Activated T-helper 2 cell treated with anti-CD3 and anti-CD28 coated beads, Interferon-gamma antibody, Interleukin-2, Interleukin-4, amounts not matched to agents 10 μg/mL and 5 μg/mL and 100 μg/mL, durations not matched to agents 14 hours and 24 hours and 36 hours (primary cell): ENCODE results near the gene ILKAP. TPM values are rescaled to one million over a fixed set of nuclear protein-coding genes. Genes with fewer than 3 reads are reported as not detected.

ENCODE experiments used
- DNase-seq: peaks from one replicate; pipeline ENCODE4 v3.0.0; 2021; ENCODE audit warnings: low spot score
- H3K27ac Mint-ChIP-seq: one replicate; pipeline ENCODE4 v1.8.0; 2021; ENCODE audit warnings: mixed read lengths
- H3K27me3 Mint-ChIP-seq: one replicate; pipeline ENCODE4 v1.8.0; 2021; ENCODE audit warnings: low read depth, mixed read lengths
- H3K36me3 Mint-ChIP-seq: one replicate; pipeline ENCODE4 v1.8.0; 2021; ENCODE audit warnings: low read depth, mixed read lengths
- H3K4me1 Mint-ChIP-seq: one replicate; pipeline ENCODE4 v1.8.0; 2021; ENCODE audit warnings: low read depth, mixed read lengths
- H3K4me3 Mint-ChIP-seq: one replicate; pipeline ENCODE4 v1.8.0; 2021; ENCODE audit warnings: low read depth, mild to moderate bottlenecking, moderate library complexity, mixed read lengths
- H3K9me3 Mint-ChIP-seq: one replicate; pipeline ENCODE4 v1.8.0; 2021; ENCODE audit warnings: mixed read lengths
- intact Hi-C: fragments of 100-400 bp; cut with micrococcal nuclease; formaldehyde crosslinking; loops from one replicate; pipeline ENCODE4 v1.15.1; 2023
- total RNA-seq: library from RNA; stranded (reverse); gene quantifications from 2 replicates; pipeline ENCODE4 v1.2.3, GENCODE V29; 2022

Gene ILKAP
- total RNA-seq, 1 donor from 2014 or later = 67.1 TPM

DNA sequence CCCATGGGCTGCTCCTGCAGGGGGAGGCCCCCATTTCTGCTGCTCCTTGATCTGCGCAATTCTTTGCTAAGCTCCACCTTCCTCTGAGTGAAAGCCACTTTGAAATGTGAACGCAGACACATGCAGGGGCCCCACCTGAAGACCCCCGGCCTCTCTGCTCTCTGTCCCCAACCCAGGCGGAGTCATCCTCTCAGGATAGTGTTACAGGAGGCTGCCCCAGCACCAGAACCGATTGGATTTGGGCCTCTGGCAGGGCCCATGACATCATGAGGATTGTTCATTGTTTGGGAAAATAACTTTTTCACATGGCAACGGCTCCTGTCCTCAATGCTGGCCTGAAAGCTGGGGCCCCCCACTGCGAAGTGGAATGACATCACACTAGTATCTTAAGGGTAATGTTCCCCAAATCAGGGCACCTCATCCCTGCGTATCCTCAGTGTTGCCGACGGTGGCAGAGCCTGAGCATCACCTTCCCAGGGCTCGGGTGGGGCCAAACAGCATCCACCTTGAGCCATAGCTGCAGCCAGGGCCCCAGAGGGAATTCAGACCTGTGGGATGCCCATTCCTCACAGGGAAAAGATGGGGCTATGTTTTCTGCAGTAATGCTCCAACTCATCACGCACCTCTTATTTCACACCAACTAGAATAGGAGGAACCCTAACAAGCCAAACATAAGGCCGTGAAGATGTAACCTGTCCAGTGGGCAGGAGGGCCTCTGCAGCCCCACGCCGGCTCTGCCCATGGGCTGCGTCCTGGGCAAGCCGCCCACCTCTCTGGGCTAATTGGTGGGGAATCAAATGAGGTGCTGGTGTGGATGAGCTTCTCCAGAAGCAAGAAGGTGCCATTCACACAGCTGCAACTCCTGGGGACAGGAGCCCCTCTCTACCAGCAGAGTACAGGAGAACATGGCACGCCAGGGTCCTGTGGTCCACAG, 47.5 kb downstream of the ILKAP start:
- Mint-ChIP-seq H3K27me3 (peaks cover 12% of the 10 kb centered on the region), H3K4me3 (no peak overlapping the region), H3K9me3 (no peaks in the 10 kb centered on the region), H3K4me1 (peaks cover 4% of the 10 kb centered on the region), H3K36me3 (no peaks in the 10 kb centered on the region), H3K27ac (no peak overlapping the region)
- intact Hi-C loops = no loop called here
- DNase-seq = no peak

DNA sequence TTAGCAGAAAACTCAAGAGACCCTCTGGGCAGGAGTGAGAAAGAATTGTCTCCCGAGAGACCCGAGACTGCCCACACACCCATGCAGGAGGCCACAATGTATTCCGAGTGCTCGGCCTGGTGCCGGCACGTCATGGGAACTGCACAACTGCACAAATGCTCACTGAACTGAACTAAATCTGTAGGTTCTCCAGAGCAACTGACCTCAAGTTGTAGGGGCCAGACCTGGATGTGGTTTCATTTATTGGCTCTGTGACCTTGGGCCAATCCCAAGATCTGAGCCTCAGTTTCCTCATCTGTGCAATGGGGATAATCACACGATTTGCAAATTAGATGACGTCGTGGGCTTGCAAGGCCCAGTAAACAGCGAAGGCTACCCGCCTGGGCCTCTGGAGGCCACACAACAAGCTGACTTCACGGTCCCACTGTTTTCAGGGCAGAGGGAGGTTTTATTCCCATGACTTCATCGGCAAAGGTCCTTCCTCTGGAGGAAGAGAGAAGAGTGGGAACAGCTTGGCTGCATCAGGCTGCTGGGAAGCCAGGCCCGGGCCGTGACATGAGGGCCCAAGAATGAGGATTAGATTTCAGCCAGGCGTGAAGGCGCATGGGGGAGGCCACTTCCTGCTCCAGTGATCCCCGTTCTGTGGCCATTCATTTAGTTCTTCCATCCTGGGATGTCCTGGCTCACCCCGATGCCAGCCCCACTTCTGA, 48.3 kb downstream of the ILKAP start:
- peaks cover 8% of the 10 kb centered on the region for H3K27me3 Mint-ChIP-seq
- H3K4me1 Mint-ChIP-seq = peaks cover 4% of the 10 kb centered on the region
- no peak for DNase-seq
- H3K9me3 Mint-ChIP-seq = no peaks in the 10 kb centered on the region
- no peak overlapping the region for H3K4me3 Mint-ChIP-seq
- intact Hi-C loops = no loop called here
- no peaks in the 10 kb centered on the region for H3K36me3 Mint-ChIP-seq
- no peak overlapping the region for H3K27ac Mint-ChIP-seq

DNA sequence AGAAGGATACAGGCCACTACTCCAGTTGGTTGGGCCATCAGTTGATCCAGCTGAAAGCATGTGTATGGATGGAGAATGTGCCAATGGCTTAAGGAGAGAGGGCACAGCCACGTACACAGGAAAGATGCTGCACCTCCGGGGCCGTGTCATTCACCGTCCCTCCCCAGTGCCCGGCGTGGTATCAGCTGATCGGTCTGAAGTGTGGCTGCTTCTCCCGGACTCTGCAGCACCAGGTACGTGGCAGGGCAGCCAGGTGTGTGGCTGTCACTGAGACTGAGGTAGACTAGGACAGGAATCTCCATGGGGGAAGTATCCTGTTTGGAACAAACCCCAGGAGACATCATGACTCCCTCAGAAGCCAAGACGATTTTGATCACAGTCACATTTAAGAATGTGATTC, 48.9 kb downstream of the ILKAP start:
- H3K36me3 Mint-ChIP-seq = no peaks in the 10 kb centered on the region
- no peak overlapping the region for H3K4me3 Mint-ChIP-seq
- DNase-seq = no peak
- peaks cover 4% of the 10 kb centered on the region for H3K4me1 Mint-ChIP-seq
- H3K27me3 Mint-ChIP-seq = peaks cover 4% of the 10 kb centered on the region
- no peaks in the 10 kb centered on the region for H3K9me3 Mint-ChIP-seq
- H3K27ac Mint-ChIP-seq = no peak overlapping the region
- intact Hi-C loops = no loop called here

DNA sequence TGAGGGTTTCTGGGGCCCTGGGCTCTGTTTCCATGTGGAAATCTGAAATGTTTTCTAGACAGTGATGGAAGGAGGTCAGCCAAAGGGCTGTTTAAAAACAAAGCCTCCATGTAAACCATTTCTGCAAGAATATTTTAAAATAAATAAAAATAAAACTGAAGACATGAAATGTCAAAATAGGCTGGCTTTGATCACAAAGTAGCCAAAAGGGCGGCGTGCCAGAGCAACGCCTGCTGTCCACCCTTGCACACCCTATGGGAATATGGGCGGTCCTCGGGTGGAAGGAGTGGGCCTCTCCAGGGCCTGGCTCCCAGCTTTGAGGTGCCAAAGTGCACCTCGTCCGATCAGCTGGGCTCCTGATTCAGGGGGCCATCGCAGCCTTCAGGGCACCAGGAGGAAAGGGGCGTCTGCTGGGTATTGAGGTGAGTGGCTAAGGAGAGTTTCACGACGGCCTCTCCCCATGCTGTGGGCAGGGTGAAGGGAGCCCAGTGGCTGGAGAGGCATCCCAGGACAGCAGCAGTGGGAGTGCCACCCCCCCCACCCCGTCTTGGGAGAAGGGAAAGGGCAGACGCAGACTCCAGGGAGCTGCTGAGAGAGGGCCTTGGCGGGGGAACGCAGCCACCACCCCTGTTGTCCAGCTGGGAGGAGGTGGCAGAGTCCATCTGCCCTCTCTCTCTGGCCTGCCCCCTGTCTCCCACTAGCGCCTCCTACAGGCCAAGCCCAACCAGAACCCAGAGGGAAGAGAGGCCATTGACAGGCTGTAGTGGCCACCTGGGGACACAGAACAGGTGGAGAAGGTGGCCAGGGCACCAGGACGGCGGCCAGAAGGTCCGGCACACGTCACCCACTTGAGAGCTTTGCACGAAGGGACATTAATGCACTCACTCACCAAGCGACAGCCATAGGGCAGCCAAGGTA, 50.5 kb downstream of the ILKAP start:
- Mint-ChIP-seq H3K36me3 (no peaks in the 10 kb centered on the region), H3K4me3 (no peak overlapping the region), H3K27me3 (no peaks in the 10 kb centered on the region), H3K9me3 (no peaks in the 10 kb centered on the region), H3K27ac (no peak overlapping the region), H3K4me1 (no peaks in the 10 kb centered on the region)
- intact Hi-C loops = no loop called here
- no peak for DNase-seq

DNA sequence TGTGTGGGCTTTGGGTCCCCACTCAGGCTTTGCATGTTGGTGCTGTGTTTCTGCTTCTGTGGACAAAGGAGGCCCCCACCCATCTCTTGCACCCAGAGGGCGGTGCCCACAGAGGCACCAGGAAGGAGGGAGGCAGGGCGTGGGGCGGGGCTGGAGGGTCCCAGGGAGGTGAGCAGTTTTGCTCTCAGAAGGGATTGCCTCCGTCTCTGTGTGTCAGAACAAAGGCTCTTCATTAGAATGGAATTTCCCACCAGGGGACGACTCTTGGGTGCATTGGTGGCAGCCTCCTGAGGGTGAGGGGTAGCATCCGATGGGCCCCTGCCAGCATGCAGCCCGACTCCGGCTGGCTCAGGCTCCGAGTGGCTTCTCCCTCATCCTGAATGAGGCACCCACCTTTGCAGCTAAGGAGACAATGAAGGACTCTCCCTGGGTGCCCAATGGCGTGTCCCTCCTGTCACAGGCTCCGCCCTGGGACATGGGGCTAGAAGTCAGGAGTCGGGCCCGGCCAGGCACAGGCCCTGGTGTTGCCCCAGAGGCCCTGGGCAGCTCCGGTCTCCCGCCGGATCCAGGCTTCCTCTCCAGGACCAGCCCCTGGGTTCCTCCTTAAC, 51.8 kb downstream of the ILKAP start:
- DNase-seq = no peak
- H3K9me3 Mint-ChIP-seq = no peaks in the 10 kb centered on the region
- intact Hi-C loops = no loop called here
- H3K4me3 Mint-ChIP-seq = no peak overlapping the region
- no peaks in the 10 kb centered on the region for H3K27me3 Mint-ChIP-seq
- no peak overlapping the region for H3K27ac Mint-ChIP-seq
- H3K36me3 Mint-ChIP-seq = no peaks in the 10 kb centered on the region
- no peaks in the 10 kb centered on the region for H3K4me1 Mint-ChIP-seq

DNA sequence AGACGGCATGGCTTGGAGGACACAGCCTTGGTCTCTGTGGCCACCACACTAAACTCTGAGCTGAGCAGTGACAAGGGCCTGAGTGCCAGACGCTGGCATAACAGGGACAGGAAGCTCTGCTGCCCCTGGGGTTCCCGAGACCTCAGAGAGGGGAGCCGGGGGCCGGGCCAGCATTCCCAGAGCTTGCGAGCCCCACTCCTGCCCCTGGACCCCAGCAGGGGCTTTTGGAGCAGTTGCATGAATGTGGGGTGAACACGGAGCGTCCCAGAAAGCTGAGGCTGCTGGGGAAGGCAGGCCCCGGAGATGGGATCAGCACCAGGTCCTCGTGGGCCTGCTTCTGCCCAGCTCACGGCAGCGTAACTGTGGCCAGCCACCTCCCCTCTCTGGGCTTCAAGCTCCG, 52.3 kb downstream of the ILKAP start:
- no peak overlapping the region for H3K27ac Mint-ChIP-seq

DNA sequence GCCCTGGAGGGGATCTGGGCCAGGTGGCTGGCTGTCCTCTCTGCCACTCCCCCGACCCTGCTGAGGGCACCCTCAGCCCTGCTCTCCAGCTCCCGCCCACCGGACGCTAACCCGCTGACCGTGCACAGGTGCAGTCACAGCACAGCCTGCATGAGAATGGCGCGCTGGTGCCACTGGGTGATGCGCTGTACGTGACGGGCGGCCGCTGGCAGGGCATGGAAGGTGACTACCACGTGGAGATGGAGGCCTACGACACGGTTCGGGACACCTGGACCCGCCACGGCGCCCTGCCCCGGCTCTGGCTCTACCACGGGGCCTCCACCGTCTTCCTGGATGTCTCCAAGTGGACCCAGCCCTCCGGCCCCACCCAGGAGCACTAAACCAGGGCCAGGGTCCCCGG, 52.8 kb downstream of the ILKAP start:
- Mint-ChIP-seq H3K27me3 (no peaks in the 10 kb centered on the region), H3K4me1 (no peaks in the 10 kb centered on the region), H3K27ac (no peak overlapping the region), H3K4me3 (no peak overlapping the region), H3K36me3 (no peaks in the 10 kb centered on the region), H3K9me3 (no peaks in the 10 kb centered on the region)
- no peak for DNase-seq
- intact Hi-C loops = no loop called here

More for the DNA sequence above, 52.3 kb downstream of the ILKAP start:
- no peak for DNase-seq
- Mint-ChIP-seq H3K9me3 (no peaks in the 10 kb centered on the region), H3K4me3 (no peak overlapping the region), H3K4me1 (no peaks in the 10 kb centered on the region), H3K36me3 (no peaks in the 10 kb centered on the region), H3K27me3 (no peaks in the 10 kb centered on the region)
- intact Hi-C loops = no loop called here

DNA sequence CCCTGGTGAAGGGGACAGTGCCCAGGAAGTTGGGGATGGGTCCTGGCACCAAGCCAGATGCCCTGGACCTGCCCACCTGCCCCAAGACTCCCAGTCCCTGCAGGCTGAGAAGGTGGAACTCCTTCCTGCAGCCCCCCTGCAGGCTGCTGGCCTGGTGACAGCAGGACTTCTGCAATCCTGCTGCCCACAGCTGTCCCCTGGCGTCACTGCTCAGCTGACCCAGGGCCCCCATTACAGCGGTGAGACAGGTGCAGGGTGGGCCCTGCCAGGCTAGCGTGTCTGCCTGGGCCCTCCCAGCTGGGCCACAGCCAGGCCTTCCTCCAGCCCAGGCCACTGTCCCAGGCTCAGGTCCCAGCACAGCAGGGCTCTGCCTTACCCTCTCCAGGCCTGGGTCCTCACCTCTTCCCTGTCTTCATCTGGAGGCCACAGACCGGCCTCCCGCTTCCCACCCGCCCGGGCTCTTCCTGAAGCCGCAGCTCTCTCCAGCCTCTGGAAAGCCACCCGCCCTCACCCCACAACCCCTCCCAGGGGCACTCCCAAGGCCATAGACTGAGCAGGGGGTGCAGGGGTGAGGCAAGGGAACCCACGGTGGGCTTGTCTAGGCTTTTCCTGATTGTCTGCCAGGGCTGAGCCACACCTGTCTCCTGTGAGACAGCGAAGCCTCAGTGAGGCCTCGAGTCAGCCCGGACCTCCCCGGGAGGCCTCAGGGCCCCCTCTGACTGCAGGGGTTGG, 53.5 kb downstream of the ILKAP start:
- intact Hi-C loops = no loop called here
- no peak overlapping the region for H3K27ac Mint-ChIP-seq
- no peak overlapping the region for H3K4me3 Mint-ChIP-seq
- no peaks in the 10 kb centered on the region for H3K9me3 Mint-ChIP-seq
- no peaks in the 10 kb centered on the region for H3K36me3 Mint-ChIP-seq
- DNase-seq = no peak
- no peaks in the 10 kb centered on the region for H3K4me1 Mint-ChIP-seq
- H3K27me3 Mint-ChIP-seq = no peaks in the 10 kb centered on the region

DNA sequence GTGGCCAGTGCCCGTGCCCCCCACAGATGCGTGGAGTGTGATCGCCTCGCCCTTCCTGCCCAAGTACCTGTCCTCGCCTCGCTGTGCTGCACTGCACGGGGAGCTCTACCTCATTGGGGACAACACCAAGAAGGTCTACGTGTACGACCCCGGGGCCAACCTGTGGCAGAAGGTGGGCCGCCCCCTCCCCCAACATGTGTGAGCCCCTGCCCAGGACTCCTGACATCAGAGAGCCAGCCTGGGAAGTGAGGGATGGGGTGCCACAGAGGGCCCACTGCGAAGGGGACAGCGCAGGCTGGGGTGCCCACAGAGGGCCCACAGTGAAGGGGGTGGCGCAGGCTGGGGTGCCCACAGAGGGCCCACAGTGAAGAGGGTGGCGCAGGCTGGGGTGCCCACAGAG, 54.5 kb downstream of the ILKAP start:
- Mint-ChIP-seq H3K27me3 (no peaks in the 10 kb centered on the region), H3K4me3 (no peak overlapping the region)

DNA sequence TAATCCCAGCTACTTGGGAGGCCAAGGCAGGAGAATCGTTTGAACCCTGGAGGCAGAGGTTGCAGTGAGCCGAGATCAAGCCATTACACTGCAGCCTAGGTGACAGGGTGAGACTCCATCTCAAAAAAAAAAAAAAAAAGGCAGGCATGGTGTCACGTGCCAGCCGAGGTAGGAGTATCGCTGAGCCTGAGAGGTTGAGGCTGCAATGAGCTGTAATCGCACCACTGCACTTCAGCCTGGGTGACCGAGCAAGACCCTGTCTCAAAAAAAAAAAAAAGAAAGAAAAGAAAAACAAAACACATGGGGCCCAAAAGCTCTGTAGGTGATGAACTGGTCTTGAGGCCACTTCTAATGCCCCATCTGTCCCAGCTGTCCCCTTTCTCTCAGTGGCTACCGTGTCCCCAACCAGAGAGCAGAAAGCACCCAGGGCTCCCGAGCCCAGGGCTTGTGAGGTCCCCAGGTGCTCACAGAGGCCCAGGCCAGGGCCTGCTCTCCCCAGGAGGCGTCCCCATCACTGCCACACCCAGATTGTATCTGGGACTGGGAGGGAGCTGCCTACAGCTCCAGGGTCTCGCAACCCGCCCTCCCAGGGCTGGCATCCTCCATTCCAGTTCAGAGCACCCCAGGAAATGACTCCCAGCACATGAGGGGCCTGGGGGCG, 56.5 kb downstream of the ILKAP start:
- no peak for DNase-seq
- intact Hi-C loops = no loop called here
- no peak overlapping the region for H3K27ac Mint-ChIP-seq
- H3K36me3 Mint-ChIP-seq = no peaks in the 10 kb centered on the region
- no peak overlapping the region for H3K4me3 Mint-ChIP-seq
- no peaks in the 10 kb centered on the region for H3K9me3 Mint-ChIP-seq
- no peaks in the 10 kb centered on the region for H3K4me1 Mint-ChIP-seq
- H3K27me3 Mint-ChIP-seq = no peaks in the 10 kb centered on the region

More for the DNA sequence above, 54.5 kb downstream of the ILKAP start:
- Mint-ChIP-seq H3K4me1 (no peaks in the 10 kb centered on the region), H3K36me3 (no peaks in the 10 kb centered on the region), H3K9me3 (no peaks in the 10 kb centered on the region), H3K27ac (no peak overlapping the region)
- intact Hi-C loops = no loop called here
- no peak for DNase-seq

DNA sequence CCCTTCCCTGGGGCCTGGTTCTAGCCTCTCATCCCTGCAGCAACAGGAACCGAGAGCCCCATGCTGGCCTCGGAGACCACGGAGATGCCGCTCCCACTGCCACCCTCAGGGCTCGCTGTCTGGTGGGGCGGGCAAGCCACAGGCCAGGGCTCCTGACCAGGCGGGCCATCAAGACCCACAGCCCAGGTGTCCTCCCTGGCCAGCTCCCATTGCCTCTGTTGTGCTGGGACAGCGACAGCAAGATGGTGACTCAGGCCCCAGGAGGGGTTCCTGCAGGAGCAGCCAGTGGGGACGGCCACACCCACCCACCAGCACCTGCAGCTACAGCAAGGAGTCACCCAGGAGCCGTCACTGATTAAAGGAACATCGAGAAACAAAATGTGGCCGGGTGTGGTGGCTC, 57.6 kb downstream of the ILKAP start:
- Mint-ChIP-seq H3K4me1 (no peaks in the 10 kb centered on the region), H3K9me3 (no peaks in the 10 kb centered on the region), H3K27me3 (no peaks in the 10 kb centered on the region), H3K36me3 (no peaks in the 10 kb centered on the region), H3K4me3 (no peak overlapping the region), H3K27ac (no peak overlapping the region)
- intact Hi-C loops = no loop called here
- no peak for DNase-seq
